ENCODE results near the gene PTPRD. TPM values are rescaled to one million over a fixed set of nuclear protein-coding genes. Genes with fewer than 3 reads are reported as not detected.

Gene PTPRD
- total RNA-seq (2022; extraction: Qiagen RNA extraction; ENCODE audit: low read depth): 0.15 to 0.55 TPM (median 0.40 TPM) in 5 replicates

DNA sequence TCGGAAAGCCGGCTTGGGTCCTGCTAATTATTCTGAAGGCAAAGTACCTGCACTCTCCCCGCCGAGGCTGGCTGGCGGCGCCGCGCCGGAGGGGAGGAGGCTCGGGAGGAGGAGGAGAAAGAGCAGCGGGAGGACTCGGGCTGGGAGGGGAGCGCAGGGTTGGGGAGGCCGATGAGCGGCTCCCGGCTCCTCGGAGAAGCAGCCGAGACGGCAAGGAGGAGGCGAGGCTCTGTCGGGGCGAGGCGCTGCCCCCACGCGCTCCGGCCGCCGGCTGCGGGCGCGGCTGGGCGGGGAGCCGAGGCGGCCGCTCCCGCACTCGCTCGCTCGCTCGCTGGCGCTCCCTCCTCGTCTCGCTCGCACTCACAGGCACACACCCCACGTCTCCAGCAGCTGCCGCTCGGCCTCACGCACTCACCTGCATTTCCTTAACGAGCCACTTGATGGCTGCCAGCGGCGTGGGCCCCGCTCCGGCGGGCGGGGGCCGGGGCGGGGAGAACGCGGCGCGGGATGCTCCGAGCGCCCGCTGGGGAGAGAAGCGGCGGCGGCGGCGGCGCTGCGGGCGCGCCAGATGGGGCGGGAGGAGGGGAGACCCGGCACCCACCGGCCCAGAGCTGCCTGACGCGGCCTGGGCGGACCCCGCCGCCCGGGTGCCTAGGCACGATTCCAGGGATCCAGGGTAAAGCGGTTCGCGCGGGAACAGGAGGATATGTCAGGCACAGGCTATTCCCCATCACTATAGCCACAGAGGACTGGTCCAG lies at the start of gene PTPRD:
Gene PTPRD (minus strand): TSS at position 362 of the 758 bp plus-strand sequence.

Data from A549 treated with ZK216348 at 1 μM for 4 hours (cell line).